G401 (cell line): Measurements from ENCODE around the gene KCNQ2. TPM values are rescaled to one million over a fixed set of nuclear protein-coding genes. Genes with fewer than 3 reads are reported as not detected.

Experiments
- DNase-seq: peaks from one replicate; pipeline ENCODE4 v3.0.0-alpha.2; 2015; ENCODE audit warnings: low spot score
- in situ Hi-C: cut with HindIII; loops from 2 replicates; pipeline ENCODE4 v1.10.0; 2016; ENCODE audit warnings: low sequenced_read_pairs, mixed read lengths
- total RNA-seq: library from RNA; depleted of rRNA; stranded (reverse); fragments of >200 nt; shearing (Covaris generic); gene quantifications from 2 replicates; pipeline ENCODE4 v1.2.3, GENCODE V29; 2014

Gene KCNQ2
- total RNA-seq, 1 experiment from 2014 or later: 133 TPM

DNA sequence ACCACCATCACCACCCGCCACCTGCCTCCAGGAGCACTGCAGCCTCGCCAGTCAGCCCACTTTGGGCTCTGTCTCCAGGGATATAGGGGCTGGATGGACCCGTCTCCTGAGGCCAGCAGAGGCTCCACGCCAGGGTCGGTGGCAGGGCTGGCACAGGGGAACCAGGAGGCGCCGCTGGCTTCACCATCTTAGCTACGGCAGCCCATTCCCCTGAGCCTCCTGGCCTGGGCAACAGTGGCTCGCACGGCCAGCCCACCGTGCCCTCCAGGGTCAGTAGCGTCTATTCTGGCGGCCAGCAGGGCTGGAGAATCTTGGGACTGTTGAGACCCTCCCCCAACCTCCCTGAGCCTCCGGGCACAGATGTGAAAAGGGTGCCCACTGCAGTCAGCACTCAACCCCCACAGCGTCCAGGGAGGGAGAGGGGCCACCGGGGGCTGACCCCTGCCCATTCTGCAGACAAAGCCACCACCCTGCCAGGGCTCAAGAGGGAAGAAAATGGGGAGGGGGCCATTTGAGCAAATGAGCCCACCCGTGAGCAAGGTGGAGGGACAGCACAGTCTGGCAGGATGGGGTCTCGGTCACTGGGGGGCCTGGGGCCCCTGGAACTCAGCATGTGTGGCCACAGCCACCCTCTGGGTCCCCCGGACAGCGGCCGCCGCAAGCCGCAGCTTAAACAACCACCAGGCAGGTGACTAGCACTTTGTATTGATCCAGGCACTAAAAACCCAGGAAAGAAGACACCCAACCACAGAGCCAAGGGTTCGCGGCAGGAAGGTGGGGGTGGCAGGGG lies 28.7 kb downstream of the KCNQ2 start:
- in situ Hi-C loops: no loop called here
- no peak for DNase-seq

GRCh38 chr20:63442100-63442493 lies 30.4 kb downstream of the KCNQ2 start:
- DNase-seq: peak; percentile 78
- in situ Hi-C loops: no loop called here

DNA sequence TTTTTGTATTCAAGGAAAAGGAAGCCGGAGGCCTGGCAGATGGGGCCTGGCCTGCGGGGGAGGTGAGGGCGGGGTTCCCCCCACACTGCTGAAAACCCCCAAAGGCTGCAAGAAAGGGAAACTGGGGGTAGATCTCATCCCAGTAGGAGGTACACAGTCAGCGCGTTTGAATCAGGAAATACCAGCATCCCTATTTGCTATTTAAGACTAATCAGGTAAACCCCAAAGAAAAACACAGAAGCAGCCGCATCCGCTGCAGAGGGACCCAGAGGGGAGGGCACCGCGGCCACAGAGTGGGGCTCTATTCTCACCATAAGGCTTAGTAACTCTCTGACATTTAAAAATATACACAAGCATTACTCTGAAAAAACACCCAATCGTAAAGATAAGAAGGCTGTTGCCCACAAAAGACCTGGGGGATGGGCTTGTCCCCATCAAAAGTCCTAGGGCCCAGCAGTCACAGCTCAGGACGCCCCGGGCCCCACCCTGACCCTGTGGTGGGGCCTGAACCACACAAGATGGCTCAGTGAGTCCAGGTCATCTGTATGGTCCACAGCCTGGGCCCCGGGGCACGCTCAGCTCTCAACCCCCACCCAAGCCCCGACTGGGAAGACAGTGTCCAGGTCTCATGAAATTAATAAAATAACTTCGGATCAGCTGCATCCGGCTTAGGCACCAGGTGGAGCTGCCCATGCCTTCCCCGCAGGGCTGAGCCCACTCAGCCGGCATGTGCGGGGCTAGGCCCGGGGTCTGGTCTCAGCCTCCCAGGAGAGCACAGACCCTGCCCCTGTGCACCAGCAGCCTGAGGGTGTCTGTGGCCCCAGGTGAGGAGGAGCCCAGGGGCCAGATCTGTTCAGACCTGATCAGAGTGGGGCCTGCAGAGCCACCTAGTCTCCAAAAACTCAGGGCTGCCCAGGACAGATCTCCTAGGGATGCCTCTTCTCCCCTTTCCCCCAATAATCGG lies 31.0 kb downstream of the KCNQ2 start:
- no peak for DNase-seq
- in situ Hi-C loops: no loop called here

- in situ Hi-C loops: no loop called here
- DNase-seq: no peak
Measured at GRCh38 chr20:63440366-63440955, 32.0 kb downstream of the KCNQ2 start.

DNA sequence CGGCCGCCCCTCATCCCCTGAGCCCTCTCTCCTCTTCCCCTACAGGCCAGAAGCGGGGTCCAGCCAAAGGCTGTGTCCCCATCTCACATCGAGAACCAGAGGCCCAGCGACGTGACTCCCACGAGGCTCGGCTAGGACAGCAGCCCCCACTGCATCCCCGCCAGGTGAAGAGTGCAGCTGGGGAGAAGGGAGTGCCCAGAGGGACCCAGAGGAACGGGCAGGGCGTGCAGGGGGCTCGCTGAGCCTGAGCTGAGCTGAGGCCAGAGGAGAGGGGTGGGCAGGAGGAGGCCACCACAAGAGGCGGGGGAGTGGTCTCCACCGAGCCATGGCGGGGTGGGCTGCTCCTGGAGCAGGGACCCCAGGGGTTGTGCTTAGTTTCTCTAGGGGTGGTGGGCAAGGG lies 32.6 kb downstream of the KCNQ2 start:
- no peak for DNase-seq
- in situ Hi-C loops: no loop called here

GRCh38 chr20:63438121-63438520 lies 34.3 kb downstream of the KCNQ2 start:
- in situ Hi-C loops: no loop called here
- DNase-seq: no peak

DNA sequence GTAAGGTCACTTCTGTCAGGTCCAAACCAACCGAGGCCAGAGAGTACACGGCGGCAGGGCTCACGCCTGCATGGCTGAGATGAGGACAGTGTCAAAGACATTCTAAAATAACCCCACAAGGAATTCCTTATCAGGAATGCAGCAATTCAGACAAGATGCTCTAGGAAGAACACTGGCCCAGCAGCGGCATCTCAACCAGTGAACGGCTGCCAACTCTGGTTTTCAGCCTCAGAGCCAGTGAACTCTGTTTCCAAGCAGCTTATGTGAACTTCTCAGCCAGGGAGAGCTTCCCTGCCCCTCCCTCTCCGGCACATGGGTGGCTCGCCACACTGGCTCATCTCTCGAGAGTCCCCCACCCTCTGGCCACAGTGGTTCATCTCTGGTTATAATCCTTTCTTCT lies 36.9 kb downstream of the KCNQ2 start:
- in situ Hi-C loops: no loop called here
- peak; percentile 60 for DNase-seq

DNA sequence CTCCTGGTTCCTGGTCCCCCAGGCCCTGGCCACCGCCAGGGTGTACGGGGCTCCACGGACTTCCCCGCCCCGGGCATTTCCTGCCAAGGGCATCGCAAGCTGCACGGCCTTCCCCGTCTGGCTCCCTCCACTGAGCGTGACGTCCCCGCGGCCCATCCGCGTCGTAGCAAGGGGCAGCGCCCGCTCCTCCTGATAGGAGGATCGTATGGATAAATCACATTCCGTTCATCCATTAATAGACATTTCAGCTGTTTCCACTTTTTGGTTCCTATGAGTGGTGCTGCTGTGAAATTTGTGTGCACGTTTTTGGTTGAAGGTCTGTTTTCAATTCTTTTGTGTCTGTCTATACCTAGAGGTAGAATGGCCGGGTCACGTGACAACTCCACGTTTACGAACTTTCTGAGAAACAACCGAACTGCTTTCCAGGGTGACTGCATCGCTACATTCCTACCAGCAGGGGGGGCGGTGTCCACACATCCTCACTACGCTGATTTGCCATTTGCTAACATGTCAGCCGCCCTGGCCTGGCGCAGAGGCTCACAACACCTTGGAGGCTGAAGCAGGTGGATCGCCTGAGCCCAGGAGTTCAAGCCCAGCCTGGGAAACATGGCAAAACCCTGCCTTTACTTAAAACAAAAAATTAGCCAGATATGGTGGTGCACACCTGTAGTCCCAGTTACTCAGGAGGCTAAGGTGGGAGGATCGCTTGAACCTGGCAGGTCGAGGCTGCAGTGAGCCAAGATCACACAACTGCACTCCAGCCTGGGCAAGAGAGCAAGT lies 37.7 kb downstream of the KCNQ2 start:
- peak; percentile 92 for DNase-seq
- in situ Hi-C loops: no loop called here

- in situ Hi-C loops: no loop called here
- no peak for DNase-seq
Measured at GRCh38 chr20:63433756-63434531, 38.5 kb downstream of the KCNQ2 start.

- in situ Hi-C loops: no loop called here
- DNase-seq: no peak
Measured at GRCh38 chr20:63433351-63433750, 39.1 kb downstream of the KCNQ2 start.

DNA sequence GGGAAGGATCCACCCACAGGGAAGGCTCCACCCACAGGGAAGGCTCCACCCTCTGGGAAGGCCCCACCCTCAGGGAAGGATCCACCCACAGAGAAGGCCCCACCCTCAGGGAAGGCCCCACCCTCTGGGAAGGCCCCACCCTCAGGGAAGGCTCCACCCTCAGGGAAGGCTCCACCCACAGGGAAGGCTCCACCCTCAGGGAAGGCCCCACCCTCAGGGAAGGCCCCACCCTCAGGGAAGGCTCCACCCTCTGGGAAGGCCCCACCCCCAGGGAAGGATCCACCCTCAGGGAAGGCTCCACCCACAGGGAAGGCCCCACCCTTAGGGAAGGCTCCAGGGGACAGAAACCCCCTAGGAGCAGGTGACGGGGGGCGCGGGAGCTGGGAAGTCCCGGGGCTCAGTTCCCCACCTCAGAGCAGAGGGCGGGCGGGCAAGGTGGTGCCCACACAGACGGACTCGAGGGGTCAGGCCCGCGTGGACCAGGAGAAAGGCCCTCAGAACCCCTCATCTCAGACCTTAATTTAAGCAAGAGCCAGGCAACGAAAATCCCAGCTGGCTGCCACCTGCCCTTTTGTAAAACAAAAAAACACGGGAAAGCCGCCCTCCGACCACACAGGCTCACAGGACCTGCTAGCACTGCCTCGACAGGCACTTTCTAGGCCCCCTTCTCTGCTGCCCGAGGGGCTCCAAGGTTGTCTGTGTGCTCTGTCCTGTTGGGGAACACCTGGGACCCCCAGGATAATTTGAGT lies 39.7 kb downstream of the KCNQ2 start:
- in situ Hi-C loops: no loop called here
- DNase-seq: no peak

DNA sequence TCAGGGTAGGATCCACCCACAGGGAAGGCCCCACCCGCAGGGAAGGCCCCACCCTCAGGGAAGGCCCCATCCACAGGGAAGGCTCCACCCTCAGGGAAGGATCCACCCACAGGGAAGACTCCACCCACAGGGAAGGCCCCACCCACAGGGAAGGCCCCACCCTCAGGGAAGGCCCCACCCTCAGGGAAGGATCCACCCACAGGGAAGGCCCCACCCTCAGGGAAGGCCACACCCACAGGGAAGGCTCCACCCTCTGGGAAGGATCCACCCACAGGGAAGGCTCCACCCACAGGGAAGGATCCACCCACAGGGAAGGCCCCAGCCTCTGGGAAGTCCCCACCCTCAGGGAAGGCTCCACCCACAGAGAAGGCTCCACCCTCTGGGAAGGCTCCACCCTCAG lies 40.5 kb downstream of the KCNQ2 start:
- in situ Hi-C loops: no loop called here
- no peak for DNase-seq

DNA sequence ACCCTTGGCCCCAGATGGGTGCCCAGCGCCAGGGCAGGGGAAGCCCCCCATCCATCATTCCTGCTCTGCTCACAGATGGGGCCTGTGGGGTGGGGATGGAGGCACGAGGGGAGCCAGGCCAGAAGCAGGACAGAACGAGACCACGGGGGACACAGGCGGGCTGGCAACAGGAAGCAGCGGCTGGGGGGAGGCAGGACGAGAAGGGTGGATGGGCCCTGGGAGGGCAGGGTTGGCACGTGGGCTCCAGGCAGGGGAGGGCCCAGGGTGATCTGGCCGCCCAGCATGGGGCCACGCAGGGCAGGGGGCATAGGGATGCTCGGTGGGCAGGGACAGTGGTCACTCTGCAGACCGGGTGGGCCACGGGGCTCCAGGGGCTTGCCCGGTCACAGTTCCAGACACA lies 41.6 kb downstream of the KCNQ2 start:
- DNase-seq: no peak
- in situ Hi-C loops: no loop called here

DNA sequence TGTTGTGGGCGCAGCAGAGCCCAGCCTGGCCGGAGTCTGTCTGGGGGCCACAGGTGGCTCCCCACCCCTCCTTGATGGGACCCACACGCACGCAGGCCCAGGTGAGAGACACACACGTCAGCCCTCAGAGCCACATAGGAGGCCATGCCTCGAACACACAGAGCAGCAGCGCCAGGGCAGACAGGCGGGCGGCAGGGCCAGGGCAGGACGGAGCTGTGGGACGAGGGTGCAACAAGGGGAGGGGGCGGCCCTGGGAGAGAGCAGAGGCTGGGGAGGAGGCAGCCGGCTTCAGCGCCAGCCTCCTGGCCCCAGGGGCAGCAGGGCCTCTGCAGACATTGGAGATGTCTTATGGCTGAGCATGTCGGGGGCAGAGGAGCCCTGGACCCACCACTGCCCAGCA lies 42.5 kb downstream of the KCNQ2 start:
- in situ Hi-C loops: no loop called here
- DNase-seq: no peak

GRCh38 chr20:63428906-63429575 lies 43.4 kb downstream of the KCNQ2 start:
- no peak for DNase-seq
- in situ Hi-C loops: no loop called here

- DNase-seq: peak; percentile 67
- in situ Hi-C loops: no loop called here
Measured at GRCh38 chr20:63427724-63428330, 44.6 kb downstream of the KCNQ2 start.

DNA sequence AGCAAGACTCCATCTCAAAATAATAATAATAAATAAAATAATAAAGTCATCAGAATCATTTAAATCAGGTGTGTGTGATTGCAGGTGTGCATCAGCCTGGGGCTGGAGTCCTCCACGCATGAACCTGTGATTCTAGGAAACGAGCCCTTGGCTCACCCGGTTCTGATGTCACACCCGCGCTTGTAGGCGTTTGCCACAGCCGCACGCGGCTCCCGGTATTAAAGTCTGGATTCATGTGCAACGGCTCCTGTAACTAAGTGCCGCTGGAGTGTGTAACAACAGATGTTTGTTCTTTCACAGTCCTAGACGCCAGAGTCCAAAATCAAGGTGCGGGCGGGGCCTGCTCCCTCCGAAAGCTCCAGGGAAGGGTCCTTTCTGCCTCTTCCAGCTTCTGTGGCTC lies 45.2 kb downstream of the KCNQ2 start:
- DNase-seq: no peak
- in situ Hi-C loops: no loop called here
